Lower lobe of right lung (tissue), 2 donors: Measurements from ENCODE around the gene KRT9. TPM values are rescaled to one million over a fixed set of nuclear protein-coding genes. Genes with fewer than 3 reads are reported as not detected.

Experiments
- ATAC-seq, 2 donors: fragments of 200-7000 bp; cut with Tn5 transposase; one replicate each; pipeline ENCODE4 v1.9.1; 2020 to 2022; ENCODE audit warnings: mild to moderate bottlenecking in 2 of 2, moderate library complexity in 2 of 2
- DNase-seq: peaks from one replicate; pipeline ENCODE4 v3.0.0-alpha.2; 2020
- H3K27ac ChIP-seq: fragments of 200-600 bp; one replicate; pipeline ENCODE4 v1.8.0; 2022
- H3K27me3 ChIP-seq: fragments of 200-600 bp; one replicate; pipeline ENCODE4 v1.8.0; 2022; ENCODE audit warnings: low read depth
- H3K36me3 ChIP-seq: fragments of 200-600 bp; one replicate; pipeline ENCODE4 v1.8.0; 2022; ENCODE audit warnings: mild to moderate bottlenecking
- H3K4me1 ChIP-seq: fragments of 200-600 bp; one replicate; pipeline ENCODE4 v1.8.0; 2022
- H3K4me3 ChIP-seq: fragments of 200-600 bp; one replicate; pipeline ENCODE4 v1.8.0; 2022; ENCODE audit warnings: mild to moderate bottlenecking
- H3K9me3 ChIP-seq: fragments of 200-600 bp; one replicate; pipeline ENCODE4 v1.8.0; 2022
- CTCF ChIP-seq: fragments of 200-600 bp; IDR thresholded peaks from one replicate; pipeline ENCODE4 v1.8.0; 2022; ENCODE audit warnings: antibody characterized with exemption, mild to moderate bottlenecking
- intact Hi-C: fragments of 100-400 bp; cut with DNase I; formaldehyde crosslinking; loops from one replicate; pipeline ENCODE4 v1.11.0; 2022
- total RNA-seq: library from RNA; stranded (reverse); fragmentation: NEBNext Ultra II Directional; extraction: Animal tissue kit (Norgen Biotek cat#: 25700); gene quantifications from one replicate; pipeline ENCODE4 v1.2.1, GENCODE V29; 2021
- donor health status: DM: no; HTN: yes; CAD: no; lungs with severe emphysema.

KRT9 gene
- total RNA-seq, 1 donor from 2014 or later = not detected

- ATAC-seq (peak; percentile 20 to 36), DNase-seq (no peak)
- no peaks in the 10 kb centered on the region for H3K36me3 ChIP-seq
- no peaks in the 10 kb centered on the region for H3K9me3 ChIP-seq
- intact Hi-C loops = no loop called here
- H3K4me1 ChIP-seq = no peaks in the 10 kb centered on the region
- H3K27ac ChIP-seq = no peak overlapping the region
- TF ChIP-seq CTCF = no peak
- peaks cover 5% of the 10 kb centered on the region for H3K27me3 ChIP-seq
- no peak overlapping the region for H3K4me3 ChIP-seq
Observed at GRCh38 chr17:41537990-41538389, 33.9 kb downstream of the KRT9 start.

GRCh38 chr17:41537614-41537954 lies 34.3 kb downstream of the KRT9 start:
- no peak for TF ChIP-seq CTCF
- intact Hi-C loops = no loop called here
- DNase-seq (no peak), ATAC-seq (no peak)
- no peak overlapping the region for H3K27ac ChIP-seq
- H3K4me3 ChIP-seq = no peak overlapping the region
- H3K4me1 ChIP-seq = peaks cover 2% of the 10 kb centered on the region
- no peaks in the 10 kb centered on the region for H3K36me3 ChIP-seq
- peaks cover 5% of the 10 kb centered on the region for H3K27me3 ChIP-seq
- H3K9me3 ChIP-seq = no peaks in the 10 kb centered on the region

GRCh38 chr17:41536741-41537613 lies 34.9 kb downstream of the KRT9 start:
- peaks cover 6% of the 10 kb centered on the region for H3K4me1 ChIP-seq
- DNase-seq (no peak), ATAC-seq (no peak)
- intact Hi-C loops = no loop called here
- TF ChIP-seq CTCF = no peak
- no peaks in the 10 kb centered on the region for H3K36me3 ChIP-seq
- H3K9me3 ChIP-seq = no peaks in the 10 kb centered on the region
- no peak overlapping the region for H3K27ac ChIP-seq
- no peak overlapping the region for H3K4me3 ChIP-seq
- H3K27me3 ChIP-seq = peaks cover 5% of the 10 kb centered on the region

- peaks cover 7% of the 10 kb centered on the region for H3K27me3 ChIP-seq
- TF ChIP-seq CTCF = no peak
- H3K27ac ChIP-seq = peak overlapping the region; percentile 18
- intact Hi-C loops = no loop called here
- ATAC-seq (peak; percentile 41 to 42), DNase-seq (no peak)
- no peak overlapping the region for H3K4me3 ChIP-seq
- no peaks in the 10 kb centered on the region for H3K36me3 ChIP-seq
- H3K4me1 ChIP-seq = peaks cover 6% of the 10 kb centered on the region
- no peaks in the 10 kb centered on the region for H3K9me3 ChIP-seq
Observed at GRCh38 chr17:41535764-41536481, 35.9 kb downstream of the KRT9 start.

- peak; percentile 13 for DNase-seq
- Histone ChIP-seq H3K27ac (no peak overlapping the region), H3K4me1 (peaks cover 6% of the 10 kb centered on the region), H3K4me3 (no peak overlapping the region), H3K27me3 (peaks cover 12% of the 10 kb centered on the region), H3K9me3 (no peaks in the 10 kb centered on the region), H3K36me3 (no peaks in the 10 kb centered on the region)
- ATAC-seq = no peak
- intact Hi-C loops = no loop called here
- TF ChIP-seq CTCF = no peak
Observed at GRCh38 chr17:41534899-41535546, 36.8 kb downstream of the KRT9 start.
